ENCODE data around the gene NSMF.
A peak's percentile ranks its signal among the peaks of the same experiment; 100 is the strongest.

NSMF gene

GRCh38 chr9:137439158-137439714 lies 19.9 kb downstream of the NSMF start:
- Histone ChIP-seq H3K4me3 (ENCODE audit: low read depth, low read length) (no peak overlapping the region), H3K36me3 (replicated peaks) (no peaks in the 10 kb centered on the region), H3K27ac (no peak overlapping the region), H3K27me3 (replicated peaks) (no peaks in the 10 kb centered on the region)
- DNase-seq: no peak
- in situ Hi-C loops (cut with HindIII; ENCODE audit: low pct_ligation_motif_present, low sequenced_read_pairs): no loop called here
- no peak for TF ChIP-seq CTCF (IDR thresholded peaks at IDR 0.05; ENCODE audit: low read depth, low read length, missing control alignments)

GRCh38 chr9:137438591-137439157 lies 20.5 kb downstream of the NSMF start:
- H3K27me3 ChIP-seq (replicated peaks): no peaks in the 10 kb centered on the region
- in situ Hi-C loops (cut with HindIII; ENCODE audit: low pct_ligation_motif_present, low sequenced_read_pairs): no loop called here
- no peaks in the 10 kb centered on the region for H3K36me3 ChIP-seq (replicated peaks)
- H3K27ac ChIP-seq: no peak overlapping the region
- no peak overlapping the region for H3K4me3 ChIP-seq (ENCODE audit: low read depth, low read length)
- DNase-seq: no peak
- TF ChIP-seq CTCF (IDR thresholded peaks at IDR 0.05; ENCODE audit: low read depth, low read length, missing control alignments): no peak

GRCh38 chr9:137437691-137438590 lies 21.2 kb downstream of the NSMF start:
- H3K27me3 ChIP-seq (replicated peaks): no peaks in the 10 kb centered on the region
- H3K36me3 ChIP-seq (replicated peaks): no peaks in the 10 kb centered on the region
- in situ Hi-C loops (cut with HindIII; ENCODE audit: low pct_ligation_motif_present, low sequenced_read_pairs): no loop called here
- no peak for TF ChIP-seq CTCF (IDR thresholded peaks at IDR 0.05; ENCODE audit: low read depth, low read length, missing control alignments)
- DNase-seq: no peak
- H3K4me3 ChIP-seq (ENCODE audit: low read depth, low read length): no peak overlapping the region
- H3K27ac ChIP-seq: no peak overlapping the region

GRCh38 chr9:137436761-137437600 lies 22.2 kb downstream of the NSMF start:
- no peak for TF ChIP-seq CTCF (IDR thresholded peaks at IDR 0.05; ENCODE audit: low read depth, low read length, missing control alignments)
- no peak overlapping the region for H3K27ac ChIP-seq
- no peak overlapping the region for H3K4me3 ChIP-seq (ENCODE audit: low read depth, low read length)
- no peaks in the 10 kb centered on the region for H3K27me3 ChIP-seq (replicated peaks)
- DNase-seq: no peak
- no peaks in the 10 kb centered on the region for H3K36me3 ChIP-seq (replicated peaks)
- in situ Hi-C loops (cut with HindIII; ENCODE audit: low pct_ligation_motif_present, low sequenced_read_pairs): no loop called here

GRCh38 chr9:137435980-137436760 lies 23.0 kb downstream of the NSMF start:
- Histone ChIP-seq H3K36me3 (replicated peaks) (no peaks in the 10 kb centered on the region), H3K27me3 (replicated peaks) (no peaks in the 10 kb centered on the region), H3K4me3 (ENCODE audit: low read depth, low read length) (no peak overlapping the region), H3K27ac (no peak overlapping the region)
- no peak for TF ChIP-seq CTCF (IDR thresholded peaks at IDR 0.05; ENCODE audit: low read depth, low read length, missing control alignments)
- peak; percentile 84 for DNase-seq
- in situ Hi-C loops (cut with HindIII; ENCODE audit: low pct_ligation_motif_present, low sequenced_read_pairs): no loop called here
